H9 (cell line): Measurements from ENCODE around the gene PHACTR2. TPM values are rescaled to one million over a fixed set of nuclear protein-coding genes. Genes with fewer than 3 reads are reported as not detected.

ENCODE experiments used
- DNase-seq: peaks from one replicate; pipeline ENCODE4 v3.0.0-alpha.2; 2017
- H2AFZ ChIP-seq: one replicate; pipeline ENCODE4 v1.6.1; 2013; ENCODE audit warnings: mild to moderate bottlenecking, low read length, control low read depth, moderate library complexity
- H2AK5ac ChIP-seq: 2 replicates; pipeline ENCODE4 v1.6.1; 2013; ENCODE audit warnings: low read length, control low read depth, mixed read lengths; ENCODE audit not compliant: insufficient read length
- H2BK120ac ChIP-seq: one replicate; pipeline ENCODE4 v1.6.1; 2013; ENCODE audit warnings: low read depth, mild to moderate bottlenecking, low read length, control low read depth, inconsistent platforms; ENCODE audit not compliant: poor library complexity, severe bottlenecking
- H2BK12ac ChIP-seq: 2 replicates; pipeline ENCODE4 v1.6.1; 2013; ENCODE audit warnings: low read length, control low read depth, mixed read lengths, low read depth; ENCODE audit not compliant: insufficient read length
- H2BK15ac ChIP-seq: 2 replicates; pipeline ENCODE4 v1.6.1; 2013; ENCODE audit warnings: low read depth, low read length, control low read depth
- H2BK20ac ChIP-seq: one replicate; pipeline ENCODE4 v1.6.1; 2013; ENCODE audit warnings: low read depth, mild to moderate bottlenecking, low read length, control low read depth, inconsistent platforms; ENCODE audit not compliant: poor library complexity, severe bottlenecking
- H2BK5ac ChIP-seq: 2 replicates; pipeline ENCODE4 v1.6.1; 2013; ENCODE audit warnings: low read length, control low read depth, mixed read lengths; ENCODE audit not compliant: insufficient read length
- H3K14ac ChIP-seq: 2 replicates; pipeline ENCODE4 v1.6.1; 2013; ENCODE audit warnings: low read length, control low read depth; ENCODE audit not compliant: insufficient read depth
- H3K18ac ChIP-seq: 2 replicates; pipeline ENCODE4 v1.6.1; 2013; ENCODE audit warnings: low read depth, mild to moderate bottlenecking, mixed read lengths, low read length, control low read depth; ENCODE audit not compliant: insufficient read length
- H3K23ac ChIP-seq: 2 replicates; pipeline ENCODE4 v1.6.1; 2013; ENCODE audit warnings: low read length, control low read depth, mixed read lengths, low read depth; ENCODE audit not compliant: insufficient read length
- H3K23me2 ChIP-seq: 2 replicates; pipeline ENCODE4 v1.6.1; 2013; ENCODE audit warnings: low read depth, mild to moderate bottlenecking, mixed read lengths, low read length, control low read depth; ENCODE audit not compliant: insufficient read length, poor library complexity, severe bottlenecking
- H3K27ac ChIP-seq: 2 replicates; pipeline ENCODE4 v1.5.1; 2013; ENCODE audit warnings: low read length, control low read depth, mixed read lengths, low read depth; ENCODE audit not compliant: insufficient read length
- H3K27me3 ChIP-seq: 2 replicates; pipeline ENCODE4 v1.6.1; 2013; ENCODE audit warnings: low read length, control low read depth, inconsistent platforms; ENCODE audit not compliant: insufficient read depth
- H3K4ac ChIP-seq: 2 replicates; pipeline ENCODE4 v1.6.1; 2013; ENCODE audit warnings: low read depth, mild to moderate bottlenecking, control low read depth, inconsistent platforms, low read length, moderate library complexity
- H3K4me1 ChIP-seq: 2 replicates; pipeline ENCODE4 v1.6.1; 2013; ENCODE audit warnings: low read length, control low read depth, inconsistent platforms; ENCODE audit not compliant: insufficient read depth
- H3K4me2 ChIP-seq: 2 replicates; pipeline ENCODE4 v1.6.1; 2013; ENCODE audit warnings: low read length, control low read depth, mixed read lengths; ENCODE audit not compliant: insufficient read length, insufficient read depth
- H3K56ac ChIP-seq: 2 replicates; pipeline ENCODE4 v1.6.1; 2013; ENCODE audit warnings: low read depth, mild to moderate bottlenecking, mixed read lengths, low read length, control low read depth; ENCODE audit not compliant: insufficient read length
- H3K79me1 ChIP-seq: 2 replicates; pipeline ENCODE4 v1.6.1; 2013; ENCODE audit warnings: low read depth, mild to moderate bottlenecking, moderate library complexity, low read length, control low read depth, inconsistent platforms; ENCODE audit not compliant: insufficient read depth, poor library complexity, severe bottlenecking
- H3K79me2 ChIP-seq: 2 replicates; pipeline ENCODE4 v1.6.1; 2013; ENCODE audit warnings: low read length, control low read depth, inconsistent platforms; ENCODE audit not compliant: insufficient read depth
- H3K9ac ChIP-seq: 2 replicates; pipeline ENCODE4 v1.6.1; 2013; ENCODE audit warnings: low read length, control low read depth, mixed read lengths; ENCODE audit not compliant: insufficient read length; ENCODE audit errors: extremely low read depth
- H3K9me3 ChIP-seq: one replicate; pipeline ENCODE4 v1.6.1; 2013; ENCODE audit warnings: low read depth, low read length, inconsistent platforms; ENCODE audit not compliant: control insufficient read depth
- H3T11ph ChIP-seq: one replicate; pipeline ENCODE4 v1.6.1; 2013; ENCODE audit warnings: mild to moderate bottlenecking, low read length, control low read depth, inconsistent platforms
- H4K20me1 ChIP-seq: one replicate; pipeline ENCODE4 v1.6.1; 2013; ENCODE audit not compliant: control insufficient read depth, insufficient read length, insufficient read depth
- H4K5ac ChIP-seq: 2 replicates; pipeline ENCODE4 v1.6.1; 2013; ENCODE audit warnings: low read depth, mild to moderate bottlenecking, mixed read lengths, low read length, control low read depth; ENCODE audit not compliant: insufficient read length
- H4K8ac ChIP-seq: replicated peaks from 2 replicates; pipeline ENCODE4 v1.6.1; 2013; ENCODE audit warnings: low read length, control low read depth, mixed read lengths, low read depth; ENCODE audit not compliant: insufficient read length
- H4K91ac ChIP-seq: 2 replicates; pipeline ENCODE4 v1.6.1; 2013; ENCODE audit warnings: low read depth, mild to moderate bottlenecking, moderate library complexity, mixed read lengths, low read length, control low read depth; ENCODE audit not compliant: insufficient read length
- H3K27ac Mint-ChIP-seq, 3 experiments: 2 replicates in 2 of 3; 3 replicates in 1 of 3; pipeline ENCODE4 v1.8.0; 2020 to 2021; ENCODE audit warnings: mixed read lengths in 3 of 3, mild to moderate bottlenecking in 1 of 3, moderate library complexity in 1 of 3
- H3K27me3 Mint-ChIP-seq: 2 replicates; pipeline ENCODE4 v1.8.0; 2021; ENCODE audit warnings: low read depth, mild to moderate bottlenecking, moderate library complexity, mixed read lengths
- H3K36me3 Mint-ChIP-seq, 3 experiments: 2 replicates in 2 of 3; 3 replicates in 1 of 3; pipeline ENCODE4 v1.8.0; 2020 to 2021; ENCODE audit warnings: low read depth in 3 of 3, mixed read lengths in 3 of 3; ENCODE audit not compliant: insufficient read depth in 1 of 3
- H3K4me1 Mint-ChIP-seq, 2 experiments: 2 replicates each; pipeline ENCODE4 v1.8.0; 2020; ENCODE audit warnings: mixed read lengths in 2 of 2
- H3K4me3 Mint-ChIP-seq, 2 experiments: 2 replicates in 1 of 2; 3 replicates in 1 of 2; pipeline ENCODE4 v1.8.0; 2020 to 2021; ENCODE audit warnings: mild to moderate bottlenecking in 2 of 2, mixed read lengths in 2 of 2, moderate library complexity in 1 of 2
- H3K9me3 Mint-ChIP-seq, 2 experiments: 2 replicates in 1 of 2; 3 replicates in 1 of 2; pipeline ENCODE4 v1.8.0; 2020; ENCODE audit warnings: mild to moderate bottlenecking in 2 of 2, mixed read lengths in 2 of 2, moderate library complexity in 1 of 2
- WGBS: extraction: QIAGEN DNeasy Blood & Tissue Kit; methylation state at CpG from one replicate; pipeline ENCODE4 v1.1.7; 2013; ENCODE audit warnings: missing lambda C conversion rate, low lambda C conversion rate, mixed read lengths; ENCODE audit not compliant: insufficient read length; ENCODE audit errors: extremely low coverage; 5-methylcytosine and 5-hydroxymethylcytosine counted together
- total RNA-seq: library from RNA; stranded (reverse); gene quantifications from 2 replicates; pipeline ENCODE4 v1.2.1, GENCODE V29; 2021
- TF ChIP-seq, protein P1 (sequence below): fragments of 200-600 bp; sonication (generic); conservative IDR thresholded peaks from 3 replicates; pipeline ENCODE4 v1.8.0; 2021; ENCODE audit warnings: antibody characterized with exemption, mild to moderate bottlenecking

PHACTR2 gene
- total RNA-seq, 1 experiment from 2014 or later: 131 TPM

- H4K91ac ChIP-seq: no peak overlapping the region
- H3K9me3 ChIP-seq: no peaks in the 10 kb centered on the region
- peaks cover 2 to 12% (median 7%) of the 10 kb centered on the region in 3 experiments; a peak in 4 of 7 replicates for H3K36me3 Mint-ChIP-seq
- no peak overlapping the region for H4K5ac ChIP-seq
- no peaks in the 10 kb centered on the region for H4K20me1 ChIP-seq
- DNase-seq: no peak
- H3K23me2 ChIP-seq: no peaks in the 10 kb centered on the region
- H3K79me1 ChIP-seq: no peaks in the 10 kb centered on the region
- no peak overlapping the region for H3K14ac ChIP-seq
- no CpG with 5 or more reads among the region's 1 CpG for whole genome bisulfite sequencing
- no peaks in the 10 kb centered on the region for H3K27me3 Mint-ChIP-seq
- TF ChIP-seq, protein P1, sequence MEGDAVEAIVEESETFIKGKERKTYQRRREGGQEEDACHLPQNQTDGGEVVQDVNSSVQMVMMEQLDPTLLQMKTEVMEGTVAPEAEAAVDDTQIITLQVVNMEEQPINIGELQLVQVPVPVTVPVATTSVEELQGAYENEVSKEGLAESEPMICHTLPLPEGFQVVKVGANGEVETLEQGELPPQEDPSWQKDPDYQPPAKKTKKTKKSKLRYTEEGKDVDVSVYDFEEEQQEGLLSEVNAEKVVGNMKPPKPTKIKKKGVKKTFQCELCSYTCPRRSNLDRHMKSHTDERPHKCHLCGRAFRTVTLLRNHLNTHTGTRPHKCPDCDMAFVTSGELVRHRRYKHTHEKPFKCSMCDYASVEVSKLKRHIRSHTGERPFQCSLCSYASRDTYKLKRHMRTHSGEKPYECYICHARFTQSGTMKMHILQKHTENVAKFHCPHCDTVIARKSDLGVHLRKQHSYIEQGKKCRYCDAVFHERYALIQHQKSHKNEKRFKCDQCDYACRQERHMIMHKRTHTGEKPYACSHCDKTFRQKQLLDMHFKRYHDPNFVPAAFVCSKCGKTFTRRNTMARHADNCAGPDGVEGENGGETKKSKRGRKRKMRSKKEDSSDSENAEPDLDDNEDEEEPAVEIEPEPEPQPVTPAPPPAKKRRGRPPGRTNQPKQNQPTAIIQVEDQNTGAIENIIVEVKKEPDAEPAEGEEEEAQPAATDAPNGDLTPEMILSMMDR: no peak
- no peak overlapping the region for H3K4me2 ChIP-seq
- peaks cover 62 to 84% of the 10 kb centered on the region in 2 experiments for H3K4me1 Mint-ChIP-seq
- no peak overlapping the region for H3K56ac ChIP-seq
- H3K27ac ChIP-seq: no peak overlapping the region
- no peak overlapping the region for H2BK15ac ChIP-seq
- no peak overlapping the region for H2AK5ac ChIP-seq
- no peak overlapping the region for H3K18ac ChIP-seq
- H3K4me1 ChIP-seq: peaks cover 19% of the 10 kb centered on the region; the same call in 1 of the 2 replicates
- no peak overlapping the region for H2BK12ac ChIP-seq
- H3K4me3 Mint-ChIP-seq: no peak overlapping the region; a peak in 1 of 5 replicates
- H3K9ac ChIP-seq: no peak overlapping the region
- H2BK5ac ChIP-seq: no peak overlapping the region
- H2BK120ac ChIP-seq: no peak overlapping the region
- no peaks in the 10 kb centered on the region for H3K9me3 Mint-ChIP-seq
- no peaks in the 10 kb centered on the region for H3K27me3 ChIP-seq
- H3T11ph ChIP-seq: no peak overlapping the region
- H4K8ac ChIP-seq: no peak overlapping the region
- peaks cover 17% of the 10 kb centered on the region for H3K79me2 ChIP-seq
- H2AFZ ChIP-seq: no peak overlapping the region
- no peak overlapping the region for H3K23ac ChIP-seq
- no peak overlapping the region for H3K4ac ChIP-seq
- H2BK20ac ChIP-seq: no peak overlapping the region
- H3K27ac Mint-ChIP-seq: no peak overlapping the region; a peak in 1 of 7 replicates
These were observed 13.4 kb downstream of the PHACTR2 start for GRCh38 chr6:143691155-143691554.
